ENCODE data around the gene TMEM14A. TPM values are rescaled to one million over a fixed set of nuclear protein-coding genes. Genes with fewer than 3 reads are reported as not detected.
"Not testable (repeated sequence)": the region's sequence is repeated elsewhere in the genome, so short reads cannot be mapped to it uniquely, and the experiment has no call there.

The TMEM14A gene
- total RNA-seq, 1 donor, result 19.9 TPM

DNA sequence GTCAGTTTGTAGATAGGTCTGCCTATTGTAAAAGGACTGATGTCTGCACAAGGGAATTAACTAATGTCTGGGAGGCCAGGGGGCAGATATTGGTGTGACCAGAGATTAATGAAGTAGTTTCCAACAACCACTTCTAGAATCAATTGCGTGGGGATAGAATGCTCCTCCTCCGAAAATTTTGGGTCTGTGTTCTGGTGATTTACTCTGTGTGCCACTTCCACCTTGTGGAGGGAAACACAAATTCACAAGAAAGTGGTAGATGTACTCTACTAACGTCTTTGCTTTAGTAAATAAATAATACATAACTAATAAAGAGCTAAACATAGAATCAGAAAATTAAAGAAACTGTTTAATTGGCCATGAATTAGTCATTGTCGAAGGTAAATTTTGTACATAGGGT, 25.5 kb downstream of the TMEM14A start:
- Histone ChIP-seq H3K4me2 (ENCODE audit: insufficient read depth, low read length) (no peak overlapping the region), H3K27ac (ENCODE audit: low read depth, low read length) (no peak overlapping the region), H4K20me1 (ENCODE audit: insufficient read depth, low read length) (no peaks in the 10 kb centered on the region), H3K9me3 (ENCODE audit: low read depth, low read length) (no peaks in the 10 kb centered on the region), H3K4me1 (ENCODE audit: insufficient read depth, low read length) (no peaks in the 10 kb centered on the region), H2AFZ (ENCODE audit: low read length) (no peak overlapping the region), H3K36me3 (ENCODE audit: insufficient read depth, low read length) (no peaks in the 10 kb centered on the region), H3K4me3 (ENCODE audit: insufficient read depth, low read length) (no peak overlapping the region), H3K79me2 (ENCODE audit: insufficient read depth, low read length) (no peaks in the 10 kb centered on the region), H3K27me3 (ENCODE audit: insufficient read depth, low read length) (peaks cover 34% of the 10 kb centered on the region)
- no peak for DNase-seq (ENCODE audit: insufficient read length, low spot score, missing footprints)
- TF ChIP-seq, protein P1, sequence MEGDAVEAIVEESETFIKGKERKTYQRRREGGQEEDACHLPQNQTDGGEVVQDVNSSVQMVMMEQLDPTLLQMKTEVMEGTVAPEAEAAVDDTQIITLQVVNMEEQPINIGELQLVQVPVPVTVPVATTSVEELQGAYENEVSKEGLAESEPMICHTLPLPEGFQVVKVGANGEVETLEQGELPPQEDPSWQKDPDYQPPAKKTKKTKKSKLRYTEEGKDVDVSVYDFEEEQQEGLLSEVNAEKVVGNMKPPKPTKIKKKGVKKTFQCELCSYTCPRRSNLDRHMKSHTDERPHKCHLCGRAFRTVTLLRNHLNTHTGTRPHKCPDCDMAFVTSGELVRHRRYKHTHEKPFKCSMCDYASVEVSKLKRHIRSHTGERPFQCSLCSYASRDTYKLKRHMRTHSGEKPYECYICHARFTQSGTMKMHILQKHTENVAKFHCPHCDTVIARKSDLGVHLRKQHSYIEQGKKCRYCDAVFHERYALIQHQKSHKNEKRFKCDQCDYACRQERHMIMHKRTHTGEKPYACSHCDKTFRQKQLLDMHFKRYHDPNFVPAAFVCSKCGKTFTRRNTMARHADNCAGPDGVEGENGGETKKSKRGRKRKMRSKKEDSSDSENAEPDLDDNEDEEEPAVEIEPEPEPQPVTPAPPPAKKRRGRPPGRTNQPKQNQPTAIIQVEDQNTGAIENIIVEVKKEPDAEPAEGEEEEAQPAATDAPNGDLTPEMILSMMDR (IDR thresholded peaks at IDR 0.05; ENCODE audit: extremely low read depth, low read depth, low read length), result no peak

DNA sequence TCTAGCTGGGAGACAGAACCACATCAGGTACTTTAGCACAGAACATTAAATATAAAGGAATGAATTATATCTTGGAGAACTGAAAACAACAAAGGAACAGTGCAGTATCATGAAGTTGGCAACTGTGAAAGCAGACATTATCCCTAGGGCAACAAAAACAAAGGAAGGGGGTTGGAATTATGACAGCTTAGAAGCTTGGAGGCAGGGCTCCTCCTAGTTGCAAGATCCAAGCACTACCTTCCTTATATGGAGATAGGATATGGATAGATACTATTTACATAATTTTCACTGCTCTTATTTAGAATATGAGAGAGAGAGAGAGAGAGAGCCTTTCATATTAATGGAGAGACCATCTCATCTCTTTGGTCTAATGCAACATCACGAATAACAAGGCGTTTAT, 27.0 kb downstream of the TMEM14A start:
- peaks cover 40% of the 10 kb centered on the region for H3K27me3 ChIP-seq (ENCODE audit: insufficient read depth, low read length)
- H3K9me3 ChIP-seq (ENCODE audit: low read depth, low read length), result no peaks in the 10 kb centered on the region
- TF ChIP-seq, protein P1 (IDR thresholded peaks at IDR 0.05; ENCODE audit: extremely low read depth, low read depth, low read length), result peak; percentile 13
- no peaks in the 10 kb centered on the region for H3K79me2 ChIP-seq (ENCODE audit: insufficient read depth, low read length)
- no peak overlapping the region for H3K4me2 ChIP-seq (ENCODE audit: insufficient read depth, low read length)
- no peak for DNase-seq (ENCODE audit: insufficient read length, low spot score, missing footprints)
- H3K4me1 ChIP-seq (ENCODE audit: insufficient read depth, low read length), result no peaks in the 10 kb centered on the region
- no peak overlapping the region for H3K27ac ChIP-seq (ENCODE audit: low read depth, low read length)
- H3K36me3 ChIP-seq (ENCODE audit: insufficient read depth, low read length), result no peaks in the 10 kb centered on the region
- H4K20me1 ChIP-seq (ENCODE audit: insufficient read depth, low read length), result no peaks in the 10 kb centered on the region
- no peak overlapping the region for H2AFZ ChIP-seq (ENCODE audit: low read length)
- H3K4me3 ChIP-seq (ENCODE audit: insufficient read depth, low read length), result no peak overlapping the region

DNA sequence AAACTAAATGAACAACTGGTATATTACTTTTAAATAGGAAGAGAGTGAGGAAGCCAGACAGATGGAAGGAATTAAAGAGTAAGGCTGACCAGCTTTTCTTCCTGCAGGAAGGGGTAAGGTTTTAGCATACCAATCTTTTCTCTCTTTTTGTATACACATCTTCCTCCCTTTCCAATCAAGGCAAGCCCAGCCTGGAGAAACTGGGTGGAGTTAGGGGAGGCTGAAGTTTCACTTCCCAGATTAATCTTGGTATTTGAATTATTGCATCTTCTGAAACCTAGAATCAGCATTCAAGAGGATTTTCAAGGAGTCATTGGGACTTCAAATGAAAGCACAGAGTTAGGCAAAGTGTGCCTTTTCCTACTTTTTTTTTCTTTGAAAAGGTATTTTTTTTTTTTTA, 33.1 kb downstream of the TMEM14A start:
- Histone ChIP-seq H3K4me3 (ENCODE audit: insufficient read depth, low read length) (no peak overlapping the region), H3K27ac (ENCODE audit: low read depth, low read length) (no peak overlapping the region), H3K27me3 (ENCODE audit: insufficient read depth, low read length) (peaks cover 28% of the 10 kb centered on the region), H3K79me2 (ENCODE audit: insufficient read depth, low read length) (no peaks in the 10 kb centered on the region), H3K4me1 (ENCODE audit: insufficient read depth, low read length) (no peaks in the 10 kb centered on the region), H2AFZ (ENCODE audit: low read length) (no peak overlapping the region), H3K4me2 (ENCODE audit: insufficient read depth, low read length) (no peak overlapping the region), H3K36me3 (ENCODE audit: insufficient read depth, low read length) (no peaks in the 10 kb centered on the region), H4K20me1 (ENCODE audit: insufficient read depth, low read length) (no peaks in the 10 kb centered on the region), H3K9me3 (ENCODE audit: low read depth, low read length) (no peaks in the 10 kb centered on the region)
- TF ChIP-seq, protein P1 (IDR thresholded peaks at IDR 0.05; ENCODE audit: extremely low read depth, low read depth, low read length), result no peak
- no peak for DNase-seq (ENCODE audit: insufficient read length, low spot score, missing footprints)

DNA sequence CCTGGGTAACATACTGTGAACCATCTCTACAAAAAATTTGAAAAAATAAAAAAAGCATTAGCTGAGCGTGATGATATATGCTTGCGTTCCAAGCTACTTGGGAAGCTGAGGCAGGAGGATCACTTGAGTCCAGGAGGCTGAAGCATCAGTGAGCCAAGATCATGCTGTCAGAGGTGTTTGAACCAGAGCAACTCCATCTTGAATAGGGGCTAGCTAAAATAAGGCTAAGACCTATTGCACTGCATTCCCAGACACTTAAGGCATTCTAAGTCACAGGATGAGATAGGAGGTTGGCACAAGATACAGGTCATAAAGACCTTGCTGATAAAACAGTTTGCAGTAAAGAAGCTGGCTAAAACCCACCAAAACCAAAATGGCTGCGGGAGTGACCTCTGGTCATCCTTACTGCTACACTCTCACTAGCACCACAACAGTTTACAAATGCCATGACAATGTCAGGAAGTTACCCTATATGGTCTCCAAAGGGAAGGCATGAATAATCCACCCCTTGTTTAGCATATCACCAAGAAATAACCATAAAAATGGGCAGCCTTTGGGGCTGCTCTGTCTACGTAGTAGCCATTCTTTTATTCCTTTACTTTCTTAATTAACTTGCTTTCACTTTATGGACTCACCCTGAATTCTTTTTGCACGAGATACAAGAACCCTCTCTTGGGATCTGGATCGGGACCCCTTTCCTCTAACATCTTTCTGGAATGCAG, 34.0 kb downstream of the TMEM14A start:
- not testable (repeated sequence) for H3K4me3 ChIP-seq (ENCODE audit: insufficient read depth, low read length); H3K4me2 ChIP-seq (ENCODE audit: insufficient read depth, low read length); H3K9me3 ChIP-seq (ENCODE audit: low read depth, low read length); H2AFZ ChIP-seq (ENCODE audit: low read length); H4K20me1 ChIP-seq (ENCODE audit: insufficient read depth, low read length); H3K27ac ChIP-seq (ENCODE audit: low read depth, low read length); H3K4me1 ChIP-seq (ENCODE audit: insufficient read depth, low read length); H3K36me3 ChIP-seq (ENCODE audit: insufficient read depth, low read length); H3K79me2 ChIP-seq (ENCODE audit: insufficient read depth, low read length); DNase-seq (ENCODE audit: insufficient read length, low spot score, missing footprints)
- peaks cover 21% of the 10 kb centered on the region for H3K27me3 ChIP-seq (ENCODE audit: insufficient read depth, low read length)
